GM12878 (cell line): ENCODE measurements around the gene FAM156A.

Source experiments
- CHD4 ChIP-seq: fragments of 200-600 bp; sonication (generic); IDR thresholded peaks from 2 replicates; pipeline ENCODE4 v1.6.1; 2016; ENCODE audit warnings: mild to moderate bottlenecking
- CTCF ChIP-seq, 3 experiments: IDR thresholded peaks in 2 of 3; conservative IDR thresholded peaks in 1 of 3; 2 replicates each; pipeline ENCODE4 v1.5.1; 2011; ENCODE audit warnings: low read depth in 3 of 3, low read length in 3 of 3, mild to moderate bottlenecking in 3 of 3, control low read depth in 2 of 3, moderate library complexity in 2 of 3, inconsistent platforms in 1 of 3, mixed read lengths in 1 of 3; ENCODE audit not compliant: control insufficient read depth in 2 of 3, insufficient read depth in 1 of 3; ENCODE audit errors: extremely low read depth in 1 of 3
- MAX ChIP-seq: IDR thresholded peaks from 2 replicates; pipeline ENCODE4 v1.6.1; 2012; ENCODE audit warnings: low read depth, low read length, improper control_type of control experiment
- NFIC ChIP-seq: IDR thresholded peaks from 2 replicates; pipeline ENCODE4 v1.6.1; 2012; ENCODE audit warnings: low read depth, mild to moderate bottlenecking, inconsistent platforms, low read length, moderate library complexity
- NR2F1 ChIP-seq: fragments of 450-650 bp; conservative IDR thresholded peaks from 2 replicates; pipeline ENCODE4 v1.6.1; 2017; ENCODE audit warnings: mild to moderate bottlenecking
- POLR2A ChIP-seq: IDR thresholded peaks from 2 replicates; pipeline ENCODE4 v1.6.1; 2011; ENCODE audit warnings: low read depth, mild to moderate bottlenecking, low read length
- TBL1XR1 ChIP-seq: IDR thresholded peaks from 2 replicates; pipeline ENCODE4 v1.6.1; 2012; ENCODE audit warnings: low read depth, low read length, improper control_type of control experiment
- ZBED1 ChIP-seq: IDR thresholded peaks from 2 replicates; pipeline ENCODE4 v1.6.1; 2016; ENCODE audit warnings: borderline replicate concordance

GRCh38 chrX:53001958-53002357 lies 43.6 kb upstream of the FAM156A start:
- TF ChIP-seq NFIC (no peak), CTCF (IDR thresholded peaks at IDR 0.05 in 2 of 3, conservative IDR thresholded peaks at IDR 0.05 in 1 of 3; ENCODE audit: control insufficient read depth in 2 of 3, extremely low read depth in 1 of 3, insufficient read depth in 1 of 3, low read depth in 3 of 3, low read length in 3 of 3) (no peak), TBL1XR1 (no peak), MAX (no peak), NR2F1 (no peak), POLR2A (no peak), ZBED1 (no peak), CHD4 (no peak)
